OCI-LY7 (cell line): Measurements from ENCODE around the gene ZNF835.

Experiments
- EZH2phosphoT487 ChIP-seq: fragments of 200-600 bp; sonication (generic); IDR thresholded peaks from 2 replicates; pipeline ENCODE4 v1.6.1; 2018; ENCODE audit warnings: low read depth, borderline replicate concordance, mild to moderate bottlenecking, mixed run types, antibody characterized with exemption, low read length, moderate library complexity, mixed read lengths
- TF ChIP-seq, protein P1 (sequence below): fragments of 200-600 bp; sonication (generic); conservative IDR thresholded peaks from 2 replicates; pipeline ENCODE4 v1.5.1; 2014; ENCODE audit warnings: mild to moderate bottlenecking, antibody characterized with exemption, low read length, moderate library complexity, mixed read lengths

DNA sequence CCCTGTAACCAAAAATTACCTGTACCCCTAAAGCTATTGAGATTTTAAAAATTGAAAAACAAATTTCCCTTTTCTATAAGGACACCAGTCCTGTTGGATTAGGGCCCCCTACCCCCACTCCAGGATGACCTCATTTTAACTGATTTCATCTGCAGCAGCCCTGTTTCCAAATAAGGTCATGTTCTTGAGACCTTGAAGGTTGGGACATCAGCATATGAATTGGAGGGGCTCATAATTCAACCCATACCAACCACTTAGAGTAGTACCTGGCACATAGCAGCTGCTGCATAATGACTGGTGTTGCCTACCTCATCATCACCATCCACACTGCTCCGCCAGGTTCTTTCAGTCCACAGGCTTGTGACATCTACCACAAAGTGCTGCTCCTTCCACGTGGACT lies 58.8 kb downstream of the ZNF835 start:
- TF ChIP-seq, protein P1, sequence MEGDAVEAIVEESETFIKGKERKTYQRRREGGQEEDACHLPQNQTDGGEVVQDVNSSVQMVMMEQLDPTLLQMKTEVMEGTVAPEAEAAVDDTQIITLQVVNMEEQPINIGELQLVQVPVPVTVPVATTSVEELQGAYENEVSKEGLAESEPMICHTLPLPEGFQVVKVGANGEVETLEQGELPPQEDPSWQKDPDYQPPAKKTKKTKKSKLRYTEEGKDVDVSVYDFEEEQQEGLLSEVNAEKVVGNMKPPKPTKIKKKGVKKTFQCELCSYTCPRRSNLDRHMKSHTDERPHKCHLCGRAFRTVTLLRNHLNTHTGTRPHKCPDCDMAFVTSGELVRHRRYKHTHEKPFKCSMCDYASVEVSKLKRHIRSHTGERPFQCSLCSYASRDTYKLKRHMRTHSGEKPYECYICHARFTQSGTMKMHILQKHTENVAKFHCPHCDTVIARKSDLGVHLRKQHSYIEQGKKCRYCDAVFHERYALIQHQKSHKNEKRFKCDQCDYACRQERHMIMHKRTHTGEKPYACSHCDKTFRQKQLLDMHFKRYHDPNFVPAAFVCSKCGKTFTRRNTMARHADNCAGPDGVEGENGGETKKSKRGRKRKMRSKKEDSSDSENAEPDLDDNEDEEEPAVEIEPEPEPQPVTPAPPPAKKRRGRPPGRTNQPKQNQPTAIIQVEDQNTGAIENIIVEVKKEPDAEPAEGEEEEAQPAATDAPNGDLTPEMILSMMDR, result no peak
- no peak for TF ChIP-seq EZH2phosphoT487
